Gastroesophageal sphincter (tissue), 4 donors: ENCODE data around the gene CCDC85A. TPM values are rescaled to one million over a fixed set of nuclear protein-coding genes. Genes with fewer than 3 reads are reported as not detected.

Source experiments
- ATAC-seq: fragments of 150-250 bp; one replicate; pipeline ENCODE4 v1.9.1; 2016; ENCODE audit warnings: mild to moderate bottlenecking, moderate library complexity
- H3K27ac ChIP-seq, 4 donors: fragments of 200-600 bp; sonication (generic) in 3 of 4; 1 replicate in 3 of 4; 2 replicates in 1 of 4; pipeline ENCODE4 v1.5.1; 2016 to 2019
- H3K27me3 ChIP-seq: fragments of 200-600 bp; sonication (generic); one replicate; pipeline ENCODE4 v1.5.1; 2019
- H3K36me3 ChIP-seq, 2 donors: fragments of 200-600 bp; sonication (generic); one replicate each; pipeline ENCODE4 v1.5.1; 2019; ENCODE audit warnings: control low read depth in 1 of 2
- H3K4me1 ChIP-seq, 3 donors: fragments of 200-600 bp; sonication (generic); 1 replicate in 2 of 3; 2 replicates in 1 of 3; pipeline ENCODE4 v1.5.1; 2016 to 2019; ENCODE audit warnings: control low read depth in 2 of 3
- H3K4me3 ChIP-seq, 2 donors: fragments of 200-600 bp; sonication (generic); one replicate each; pipeline ENCODE4 v1.5.1; 2019; ENCODE audit warnings: mild to moderate bottlenecking in 1 of 2, moderate library complexity in 1 of 2
- H3K9me3 ChIP-seq, 3 donors: fragments of 200-600 bp; sonication (generic); one replicate each; pipeline ENCODE4 v1.5.1; 2017 to 2019; ENCODE audit warnings: control low read depth in 2 of 3
- EP300 ChIP-seq: sonication (generic); formaldehyde crosslinking; IDR thresholded peaks from one replicate; pipeline ENCODE4 v1.6.1; 2017; ENCODE audit warnings: antibody characterized with exemption, mild to moderate bottlenecking
- POLR2A ChIP-seq, 2 donors: fragments of 450-650 bp; IDR thresholded peaks; one replicate each; pipeline ENCODE4 v1.6.1; 2017; ENCODE audit warnings: antibody characterized with exemption in 2 of 2, mild to moderate bottlenecking in 2 of 2, moderate library complexity in 1 of 2
- POLR2AphosphoS5 ChIP-seq: sonication (generic); formaldehyde crosslinking; IDR thresholded peaks from one replicate; pipeline ENCODE4 v1.6.1; 2017; ENCODE audit warnings: antibody characterized with exemption
- WGBS, 2 donors: methylation state at CpG; one replicate each; pipeline ENCODE4 v1.1.5; 2018; ENCODE audit warnings: low coverage in 1 of 2; 5-methylcytosine and 5-hydroxymethylcytosine counted together
- total RNA-seq, 4 donors: library from RNA; depleted of rRNA; stranded (reverse); fragments of >200 nt; gene quantifications; one replicate each; pipeline ENCODE4 v1.1.0, GENCODE V29; 2016
- TF ChIP-seq, protein P1 (sequence below), 4 experiments: fragments of 200-600 bp in 2 of 4; fragments of 450-650 bp in 2 of 4; sonication (generic) in 1 of 4; IDR thresholded peaks; one replicate each; pipeline ENCODE4 v1.5.1; 2017 to 2019; ENCODE audit warnings: antibody characterized with exemption in 4 of 4, mild to moderate bottlenecking in 2 of 4, moderate library complexity in 2 of 4

Gene CCDC85A
- total RNA-seq, 4 donors from 2014 or later, result 2.6 to 7.0 (median 4.8) TPM

- Histone ChIP-seq H3K4me3 (no peak overlapping the region), H3K9me3 (peaks cover 0 to 8% (median 0%) of the 10 kb centered on the region in 3 donors), H3K27ac (no peak overlapping the region), H3K4me1 (no peaks in the 10 kb centered on the region), H3K36me3 (no peaks in the 10 kb centered on the region), H3K27me3 (no peaks in the 10 kb centered on the region)
- no peak for TF ChIP-seq POLR2AphosphoS5
- TF ChIP-seq POLR2A (IDR thresholded peaks at IDR 0.05), result no peak
- TF ChIP-seq, protein P1, sequence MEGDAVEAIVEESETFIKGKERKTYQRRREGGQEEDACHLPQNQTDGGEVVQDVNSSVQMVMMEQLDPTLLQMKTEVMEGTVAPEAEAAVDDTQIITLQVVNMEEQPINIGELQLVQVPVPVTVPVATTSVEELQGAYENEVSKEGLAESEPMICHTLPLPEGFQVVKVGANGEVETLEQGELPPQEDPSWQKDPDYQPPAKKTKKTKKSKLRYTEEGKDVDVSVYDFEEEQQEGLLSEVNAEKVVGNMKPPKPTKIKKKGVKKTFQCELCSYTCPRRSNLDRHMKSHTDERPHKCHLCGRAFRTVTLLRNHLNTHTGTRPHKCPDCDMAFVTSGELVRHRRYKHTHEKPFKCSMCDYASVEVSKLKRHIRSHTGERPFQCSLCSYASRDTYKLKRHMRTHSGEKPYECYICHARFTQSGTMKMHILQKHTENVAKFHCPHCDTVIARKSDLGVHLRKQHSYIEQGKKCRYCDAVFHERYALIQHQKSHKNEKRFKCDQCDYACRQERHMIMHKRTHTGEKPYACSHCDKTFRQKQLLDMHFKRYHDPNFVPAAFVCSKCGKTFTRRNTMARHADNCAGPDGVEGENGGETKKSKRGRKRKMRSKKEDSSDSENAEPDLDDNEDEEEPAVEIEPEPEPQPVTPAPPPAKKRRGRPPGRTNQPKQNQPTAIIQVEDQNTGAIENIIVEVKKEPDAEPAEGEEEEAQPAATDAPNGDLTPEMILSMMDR (IDR thresholded peaks at IDR 0.05), result no peak
- no peak for TF ChIP-seq EP300
- ATAC-seq, result no peak
These were observed 103.7 kb downstream of the CCDC85A start for GRCh38 chr2:56287508-56287907.

- no peak for ATAC-seq
- Histone ChIP-seq H3K9me3 (peaks cover 0 to 8% (median 0%) of the 10 kb centered on the region in 3 donors), H3K4me1 (no peaks in the 10 kb centered on the region), H3K36me3 (no peaks in the 10 kb centered on the region), H3K27me3 (no peaks in the 10 kb centered on the region), H3K4me3 (no peak overlapping the region), H3K27ac (no peak overlapping the region)
- 62 to 63% methylated on average over 1 to 2 of the region's 2 CpGs for WGBS, 2 donors
- TF ChIP-seq EP300 (no peak), POLR2A (IDR thresholded peaks at IDR 0.05) (no peak), POLR2AphosphoS5 (no peak)
- TF ChIP-seq, protein P1 (IDR thresholded peaks at IDR 0.05), result no peak
These were observed 104.2 kb downstream of the CCDC85A start for GRCh38 chr2:56287974-56288373.

GRCh38 chr2:56288838-56289580 lies 105.2 kb downstream of the CCDC85A start:
- WGBS, 2 donors, result 54 to 73% methylated on average over 2 of the region's 2 CpGs
- H3K4me3 ChIP-seq, result no peak overlapping the region

DNA sequence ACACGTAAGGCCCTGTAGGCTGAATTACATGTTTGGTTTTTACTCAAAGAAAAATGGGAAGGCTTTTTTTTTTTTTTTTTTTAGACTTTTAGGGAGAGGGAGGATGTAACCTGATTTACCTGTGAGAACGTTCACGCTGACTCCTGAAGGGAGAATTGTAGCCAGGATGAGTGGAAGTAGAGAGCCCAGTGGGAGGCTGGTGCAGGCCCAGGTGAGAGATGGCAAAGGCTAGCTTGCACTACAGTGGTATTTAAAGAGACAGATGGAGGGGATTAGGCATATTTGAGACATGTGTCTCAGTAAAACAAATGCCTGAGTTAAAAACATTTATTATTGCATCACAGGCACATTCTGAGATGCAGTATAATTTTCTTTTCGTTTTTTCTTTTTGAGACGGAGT lies 107.9 kb downstream of the CCDC85A start:
- Histone ChIP-seq H3K27ac (no peak overlapping the region), H3K4me1 (no peaks in the 10 kb centered on the region), H3K9me3 (no peaks in the 10 kb centered on the region), H3K4me3 (no peak overlapping the region), H3K36me3 (no peaks in the 10 kb centered on the region), H3K27me3 (no peaks in the 10 kb centered on the region)
- 83 to 97% methylated on average over 5 of the region's 5 CpGs for WGBS, 2 donors
- no peak for ATAC-seq
- TF ChIP-seq POLR2AphosphoS5, result no peak
- TF ChIP-seq POLR2A (IDR thresholded peaks at IDR 0.05), result no peak
- no peak for TF ChIP-seq EP300
- TF ChIP-seq, protein P1 (IDR thresholded peaks at IDR 0.05), result no peak

More at GRCh38 chr2:56288838-56289580, 105.2 kb downstream of the CCDC85A start:
- no peaks in the 10 kb centered on the region for H3K27me3 ChIP-seq
- TF ChIP-seq, protein P1 (IDR thresholded peaks at IDR 0.05), result no peak
- TF ChIP-seq EP300 (no peak), POLR2AphosphoS5 (no peak)
- no peak for ATAC-seq
- no peaks in the 10 kb centered on the region for H3K36me3 ChIP-seq
- H3K4me1 ChIP-seq, result no peaks in the 10 kb centered on the region
- H3K27ac ChIP-seq, result no peak overlapping the region
- H3K9me3 ChIP-seq, result peaks cover 0 to 8% (median 0%) of the 10 kb centered on the region in 3 donors

DNA sequence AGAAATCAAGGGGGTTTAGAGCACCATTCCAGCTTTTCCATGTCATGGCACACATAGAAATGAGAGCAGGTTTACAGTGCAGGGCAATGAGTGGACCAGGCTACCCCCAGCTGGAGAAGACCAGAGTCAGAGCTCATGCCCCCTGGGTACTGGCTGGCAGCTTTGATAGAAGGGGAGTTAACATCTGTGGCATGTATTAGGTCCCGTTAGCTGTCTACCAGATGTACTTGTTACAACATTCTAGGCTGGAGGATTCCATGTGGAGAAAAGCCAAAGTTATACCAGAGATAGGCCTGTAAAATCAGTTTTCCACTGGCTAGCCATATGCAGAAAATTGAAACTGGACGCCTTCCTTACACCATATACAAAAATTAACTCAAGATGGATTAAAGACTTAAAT lies 109.2 kb downstream of the CCDC85A start:
- Histone ChIP-seq H3K27ac (no peak overlapping the region), H3K27me3 (no peaks in the 10 kb centered on the region), H3K4me3 (no peak overlapping the region), H3K9me3 (no peaks in the 10 kb centered on the region), H3K4me1 (no peaks in the 10 kb centered on the region), H3K36me3 (no peaks in the 10 kb centered on the region)
- TF ChIP-seq, protein P1 (IDR thresholded peaks at IDR 0.05), result no peak
- no peak for TF ChIP-seq POLR2A (IDR thresholded peaks at IDR 0.05)
- no peak for TF ChIP-seq POLR2AphosphoS5
- TF ChIP-seq EP300, result no peak
- ATAC-seq, result no peak
- 70 to 100% methylated on average over 2 of the region's 2 CpGs for WGBS, 2 donors
